ENCODE results near the gene C4B.
"Not testable (repeated sequence)": the region's sequence is repeated elsewhere in the genome, so short reads cannot be mapped to it uniquely, and the experiment has no call there.

The C4B gene

DNA sequence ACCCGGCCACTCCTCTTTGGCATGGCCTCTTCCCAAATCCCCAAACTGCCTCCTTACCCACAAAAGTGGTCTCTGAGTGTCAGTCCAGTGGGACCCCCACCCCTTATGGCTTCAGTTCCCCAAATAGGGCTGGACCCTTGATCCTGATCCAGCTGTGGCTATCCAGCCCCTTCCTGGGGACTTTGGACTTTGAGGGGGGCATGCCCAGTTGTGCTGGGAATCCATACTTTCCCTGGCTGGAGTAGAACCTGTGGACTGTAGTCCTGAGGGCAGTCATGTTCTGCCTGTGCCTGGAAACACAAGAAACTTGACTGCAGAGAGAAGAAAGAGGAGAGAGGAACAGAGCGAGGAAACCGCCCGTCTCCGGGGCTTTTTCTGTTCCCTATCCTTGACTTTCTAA is 22.5 kb downstream of the C4B start:
- not testable (repeated sequence) for DNase-seq (ENCODE audit: low read depth)

DNA sequence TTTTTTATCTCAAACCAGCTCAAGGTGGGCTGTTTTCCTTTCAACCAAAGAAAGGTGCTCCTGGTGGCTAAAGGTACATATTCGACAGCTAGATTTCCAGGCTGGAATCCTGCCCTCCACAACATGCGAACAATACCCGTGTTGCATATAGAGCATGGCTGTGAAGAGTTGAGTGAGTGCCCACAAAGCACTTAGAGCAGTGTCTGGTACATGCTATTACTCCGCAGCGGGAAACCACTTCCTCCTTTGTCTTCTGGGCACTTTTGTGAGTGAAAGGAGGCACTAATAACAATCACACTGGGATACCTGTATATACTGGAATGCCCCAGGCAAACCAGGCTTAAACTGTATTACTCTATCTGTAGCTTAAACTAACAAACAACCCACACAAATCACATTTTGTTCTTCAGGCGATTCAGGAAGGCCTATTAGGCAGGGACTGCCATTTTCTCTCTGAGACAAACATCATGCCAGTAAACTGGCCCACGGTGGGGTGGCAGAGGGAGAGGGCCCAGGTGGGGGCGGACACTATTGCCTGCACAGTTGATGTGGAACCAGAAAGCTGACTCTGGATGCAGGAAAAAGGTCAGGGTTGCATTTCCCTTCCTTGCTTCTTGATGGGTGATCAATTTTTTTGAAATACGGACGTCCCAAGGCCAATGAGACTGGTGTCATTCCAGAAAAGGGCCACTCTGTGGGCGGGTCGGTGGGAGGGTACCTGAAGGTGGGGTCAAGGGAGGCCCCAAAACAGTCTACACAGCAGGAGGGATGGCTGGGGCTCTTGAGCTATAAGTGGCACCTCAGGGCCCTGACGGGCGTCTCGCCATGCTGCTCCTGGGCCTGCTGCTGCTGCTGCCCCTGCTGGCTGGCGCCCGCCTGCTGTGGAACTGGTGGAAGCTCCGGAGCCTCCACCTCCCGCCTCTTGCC is 23.3 kb downstream of the C4B start, which contains the start of gene CYP21A2:
TSS of gene CYP21A2 (plus strand) at position 818 of the 927 bp plus-strand sequence. CDS start at position 826, 8 bp downstream.
- not testable (repeated sequence) for DNase-seq (ENCODE audit: low read depth)

DNA sequence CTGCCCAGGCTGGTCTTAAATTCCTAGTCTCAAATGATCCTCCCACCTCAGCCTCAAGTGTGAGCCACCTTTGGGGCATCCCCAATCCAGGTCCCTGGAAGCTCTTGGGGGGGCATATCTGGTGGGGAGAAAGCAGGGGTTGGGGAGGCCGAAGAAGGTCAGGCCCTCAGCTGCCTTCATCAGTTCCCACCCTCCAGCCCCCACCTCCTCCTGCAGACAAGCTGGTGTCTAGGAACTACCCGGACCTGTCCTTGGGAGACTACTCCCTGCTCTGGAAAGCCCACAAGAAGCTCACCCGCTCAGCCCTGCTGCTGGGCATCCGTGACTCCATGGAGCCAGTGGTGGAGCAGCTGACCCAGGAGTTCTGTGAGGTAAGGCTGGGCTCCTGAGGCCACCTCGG is 24.3 kb downstream of the C4B start:
- DNase-seq (ENCODE audit: low read depth): not testable (repeated sequence)

DNA sequence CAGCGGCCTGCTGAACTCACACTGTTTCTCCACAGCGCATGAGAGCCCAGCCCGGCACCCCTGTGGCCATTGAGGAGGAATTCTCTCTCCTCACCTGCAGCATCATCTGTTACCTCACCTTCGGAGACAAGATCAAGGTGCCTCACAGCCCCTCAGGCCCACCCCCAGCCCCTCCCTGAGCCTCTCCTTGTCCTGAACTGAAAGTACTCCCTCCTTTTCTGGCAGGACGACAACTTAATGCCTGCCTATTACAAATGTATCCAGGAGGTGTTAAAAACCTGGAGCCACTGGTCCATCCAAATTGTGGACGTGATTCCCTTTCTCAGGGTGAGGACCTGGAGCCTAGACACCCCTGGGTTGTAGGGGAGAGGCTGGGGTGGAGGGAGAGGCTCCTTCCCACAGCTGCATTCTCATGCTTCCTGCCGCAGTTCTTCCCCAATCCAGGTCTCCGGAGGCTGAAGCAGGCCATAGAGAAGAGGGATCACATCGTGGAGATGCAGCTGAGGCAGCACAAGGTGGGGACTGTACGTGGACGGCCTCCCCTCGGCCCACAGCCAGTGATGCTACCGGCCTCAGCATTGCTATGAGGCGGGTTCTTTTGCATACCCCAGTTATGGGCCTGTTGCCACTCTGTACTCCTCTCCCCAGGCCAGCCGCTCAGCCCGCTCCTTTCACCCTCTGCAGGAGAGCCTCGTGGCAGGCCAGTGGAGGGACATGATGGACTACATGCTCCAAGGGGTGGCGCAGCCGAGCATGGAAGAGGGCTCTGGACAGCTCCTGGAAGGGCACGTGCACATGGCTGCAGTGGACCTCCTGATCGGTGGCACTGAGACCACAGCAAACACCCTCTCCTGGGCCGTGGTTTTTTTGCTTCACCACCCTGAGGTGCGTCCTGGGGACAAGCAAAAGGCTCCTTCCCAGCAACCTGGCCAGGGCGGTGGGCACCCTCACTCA is 25.0 kb downstream of the C4B start:
- not testable (repeated sequence) for DNase-seq (ENCODE audit: low read depth)

DNA sequence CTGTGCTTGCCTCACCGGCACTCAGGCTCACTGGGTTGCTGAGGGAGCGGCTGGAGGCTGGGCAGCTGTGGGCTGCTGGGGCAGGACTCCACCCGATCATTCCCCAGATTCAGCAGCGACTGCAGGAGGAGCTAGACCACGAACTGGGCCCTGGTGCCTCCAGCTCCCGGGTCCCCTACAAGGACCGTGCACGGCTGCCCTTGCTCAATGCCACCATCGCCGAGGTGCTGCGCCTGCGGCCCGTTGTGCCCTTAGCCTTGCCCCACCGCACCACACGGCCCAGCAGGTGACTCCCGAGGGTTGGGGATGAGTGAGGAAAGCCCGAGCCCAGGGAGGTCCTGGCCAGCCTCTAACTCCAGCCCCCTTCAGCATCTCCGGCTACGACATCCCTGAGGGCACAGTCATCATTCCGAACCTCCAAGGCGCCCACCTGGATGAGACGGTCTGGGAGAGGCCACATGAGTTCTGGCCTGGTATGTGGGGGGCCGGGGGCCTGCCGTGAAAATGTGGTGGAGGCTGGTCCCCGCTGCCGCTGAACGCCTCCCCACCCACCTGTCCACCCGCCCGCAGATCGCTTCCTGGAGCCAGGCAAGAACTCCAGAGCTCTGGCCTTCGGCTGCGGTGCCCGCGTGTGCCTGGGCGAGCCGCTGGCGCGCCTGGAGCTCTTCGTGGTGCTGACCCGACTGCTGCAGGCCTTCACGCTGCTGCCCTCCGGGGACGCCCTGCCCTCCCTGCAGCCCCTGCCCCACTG is 25.9 kb downstream of the C4B start:
- DNase-seq (ENCODE audit: low read depth): not testable (repeated sequence)

DNA sequence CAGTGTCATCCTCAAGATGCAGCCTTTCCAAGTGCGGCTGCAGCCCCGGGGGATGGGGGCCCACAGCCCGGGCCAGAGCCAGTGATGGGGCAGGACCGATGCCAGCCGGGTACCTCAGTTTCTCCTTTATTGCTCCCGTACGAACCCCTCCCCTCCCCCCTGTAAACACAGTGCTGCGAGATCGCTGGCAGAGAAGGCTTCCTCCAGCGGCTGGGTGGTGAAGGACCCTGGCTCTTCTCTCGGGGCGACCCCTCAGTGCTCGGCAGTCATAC is 26.4 kb downstream of the C4B start:
- not testable (repeated sequence) for DNase-seq (ENCODE audit: low read depth)

DNA sequence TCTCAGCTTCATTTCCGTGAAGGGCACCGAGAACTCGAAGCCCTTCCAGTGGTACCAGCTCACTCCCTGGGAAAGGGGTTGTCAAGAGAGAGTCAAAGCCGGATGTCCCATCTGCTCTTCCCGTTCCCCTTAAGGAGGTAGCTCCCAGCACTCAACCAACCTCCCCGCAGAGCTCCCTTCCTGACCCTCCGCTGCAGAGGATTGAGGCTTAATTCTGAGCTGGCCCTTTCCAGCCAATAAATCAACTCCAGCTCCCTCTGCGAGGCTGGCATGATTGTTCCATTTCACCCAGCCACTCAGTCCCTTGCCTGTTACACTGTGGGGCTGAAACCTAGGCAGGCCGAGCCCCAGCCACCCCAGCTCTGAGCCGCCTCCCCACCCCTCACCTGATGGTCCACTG is 26.8 kb downstream of the C4B start:
- DNase-seq (ENCODE audit: low read depth): not testable (repeated sequence)

DNA sequence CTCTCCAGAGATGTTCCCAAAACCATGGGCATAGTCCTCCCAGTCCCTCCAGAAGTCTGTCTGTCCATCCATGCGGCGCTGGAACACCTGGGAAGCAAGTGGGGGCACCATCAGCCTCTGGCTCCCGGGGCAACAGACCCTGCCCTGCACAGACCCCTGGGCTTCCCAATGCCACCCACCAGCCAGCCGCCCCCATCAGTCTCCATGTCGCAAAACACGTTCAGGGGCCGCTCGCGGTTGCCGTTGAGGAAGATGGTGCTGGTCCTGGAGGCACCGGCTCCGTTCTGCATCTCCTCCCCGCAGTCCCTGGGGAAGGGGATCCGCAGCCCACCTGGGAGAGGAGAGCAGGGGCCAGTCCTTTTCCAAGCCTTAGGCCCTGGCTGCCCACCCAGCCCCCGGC is 27.7 kb downstream of the C4B start:
- not testable (repeated sequence) for DNase-seq (ENCODE audit: low read depth)

DNA sequence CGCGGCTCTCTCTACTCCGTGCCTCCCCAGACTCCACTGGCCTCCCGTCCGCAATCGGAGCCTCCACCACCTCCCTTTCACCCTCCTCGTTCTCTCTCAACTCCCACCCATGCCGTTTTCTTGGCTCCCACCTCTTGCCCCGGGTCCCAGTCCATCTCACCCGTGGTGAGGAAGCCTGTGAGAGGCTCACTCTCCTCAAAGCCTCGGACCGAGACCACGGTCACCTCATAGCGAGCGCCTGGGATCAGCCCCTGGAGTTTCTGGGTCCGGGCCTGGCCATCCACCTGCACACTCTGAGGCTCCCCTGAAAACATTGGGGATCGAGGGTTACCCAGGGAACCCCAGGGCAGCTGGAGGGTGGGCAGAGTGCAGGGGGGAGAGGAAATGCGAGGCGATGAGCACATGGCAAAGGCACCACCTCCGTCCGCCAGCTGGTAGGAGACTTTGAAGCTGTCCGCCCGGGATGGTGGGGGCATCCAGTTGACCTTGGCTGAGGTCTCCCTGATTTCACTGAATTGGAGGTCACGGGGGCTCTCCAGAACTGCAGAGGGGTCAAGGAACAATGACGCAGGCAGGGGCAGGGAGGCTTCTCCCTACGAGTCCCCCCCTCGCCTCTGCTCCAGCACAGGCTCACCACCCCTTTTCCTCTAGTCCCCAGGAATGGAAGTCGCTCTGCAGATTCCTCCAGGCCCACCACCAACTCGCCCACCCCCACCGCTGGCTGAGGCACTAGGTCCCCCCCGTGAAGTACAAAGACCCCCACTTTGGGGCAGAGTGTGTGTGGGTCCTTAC is 29.2 kb downstream of the C4B start:
- not testable (repeated sequence) for DNase-seq (ENCODE audit: low read depth)

DNA sequence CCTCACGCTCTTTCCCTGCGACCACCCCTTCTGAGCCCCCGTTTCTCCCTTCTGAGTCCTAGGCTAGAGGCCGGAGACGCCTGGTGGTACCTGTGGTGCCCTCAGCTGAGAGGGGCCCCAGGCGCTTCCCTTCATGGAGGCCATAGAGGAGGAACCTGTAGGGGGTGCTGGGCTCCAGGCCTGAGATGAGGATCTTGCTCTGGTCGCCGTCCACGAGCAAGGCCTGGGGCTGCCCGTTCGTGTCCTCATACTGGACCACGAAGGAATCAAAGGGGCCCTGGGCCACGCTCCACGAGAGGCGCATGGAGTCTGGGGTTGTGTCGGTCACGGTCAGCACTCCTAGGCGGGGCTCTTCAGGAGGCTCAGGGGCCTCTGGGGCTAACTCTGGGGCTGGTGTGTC is 30.3 kb downstream of the C4B start:
- not testable (repeated sequence) for DNase-seq (ENCODE audit: low read depth)

DNA sequence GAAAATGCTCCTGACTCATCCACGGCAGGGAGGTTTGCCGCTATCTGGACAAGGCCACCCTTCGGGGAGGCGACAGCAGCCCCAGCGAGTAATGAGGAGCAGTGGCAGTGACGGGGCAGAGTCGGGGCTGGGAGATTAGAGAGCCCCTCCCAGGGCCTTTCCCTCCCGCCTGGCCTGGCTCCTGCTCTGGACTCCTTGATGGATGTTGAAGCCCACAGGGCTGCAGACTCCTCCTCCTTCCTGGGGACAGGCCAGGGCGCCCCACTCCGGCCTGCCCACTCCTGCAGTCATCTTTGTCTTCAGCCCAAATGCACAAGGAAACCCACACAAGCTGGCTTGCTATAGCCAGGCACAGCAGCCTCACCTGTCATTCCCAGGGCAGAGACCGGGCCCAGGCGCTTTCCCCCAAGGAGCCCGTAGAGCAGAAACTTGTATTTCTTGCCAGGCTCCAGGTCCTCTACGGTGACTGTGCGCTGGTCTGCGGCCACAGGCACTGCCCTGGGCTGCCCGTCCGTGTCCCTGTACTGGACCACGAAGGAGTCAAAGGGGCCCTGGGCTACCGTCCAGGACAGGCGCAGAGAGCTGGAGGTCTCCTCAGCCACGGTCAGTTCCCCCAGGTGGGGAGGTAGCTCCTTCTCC is 31.3 kb downstream of the C4B start:
- DNase-seq (ENCODE audit: low read depth): no peak

DNA sequence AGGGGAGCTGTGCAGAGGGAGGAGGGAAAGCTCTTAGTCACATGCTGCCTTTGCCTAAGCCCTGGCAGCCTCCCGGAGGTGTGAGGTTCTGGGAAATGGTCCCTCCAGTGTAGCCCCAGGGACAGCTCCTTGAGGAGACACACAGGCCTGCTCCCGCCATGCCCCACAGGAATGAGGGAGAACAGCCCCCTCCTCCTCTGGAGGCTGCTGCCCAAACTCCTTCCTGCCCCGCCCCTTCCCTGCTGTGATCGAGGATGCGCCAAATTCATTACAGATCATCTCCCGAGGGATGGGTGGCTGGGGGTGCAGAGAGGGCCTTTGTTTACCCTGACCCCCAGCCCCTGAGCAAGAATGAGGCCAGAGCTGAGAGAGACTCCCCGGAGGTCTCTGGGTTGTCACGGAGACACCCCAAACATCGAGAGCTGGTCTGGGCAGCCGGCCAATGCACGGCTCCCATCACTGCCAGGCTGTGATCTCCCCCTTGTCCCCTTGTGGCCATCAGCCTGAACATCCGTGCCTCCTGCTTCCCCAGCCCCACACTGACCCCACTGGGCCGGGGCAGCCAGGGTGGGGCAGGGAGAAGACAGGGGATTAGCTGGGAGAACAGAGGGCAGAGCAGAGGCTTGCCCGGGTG is 32.0 kb downstream of the C4B start:
- DNase-seq (ENCODE audit: low read depth): no peak

DNA sequence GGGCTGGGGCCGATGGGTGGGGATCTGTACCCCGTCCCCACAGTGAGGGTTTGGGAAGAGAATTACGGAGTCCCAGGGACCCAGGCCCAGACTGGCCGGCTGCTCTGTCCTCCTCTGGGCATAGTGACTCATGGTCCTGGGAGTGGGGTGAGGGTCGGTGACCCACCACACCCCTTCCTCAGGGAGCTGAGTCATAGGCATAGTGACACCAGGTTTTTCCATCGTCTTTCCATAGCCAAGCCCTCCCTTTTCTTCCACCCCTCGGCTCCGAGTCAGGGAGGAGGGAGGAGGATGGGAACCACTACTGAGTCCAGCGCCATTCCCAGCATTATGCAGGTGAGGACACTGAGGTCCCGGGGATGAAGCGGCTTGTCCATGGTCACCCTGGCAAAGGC is 32.5 kb downstream of the C4B start:
- DNase-seq (ENCODE audit: low read depth): no peak

DNA sequence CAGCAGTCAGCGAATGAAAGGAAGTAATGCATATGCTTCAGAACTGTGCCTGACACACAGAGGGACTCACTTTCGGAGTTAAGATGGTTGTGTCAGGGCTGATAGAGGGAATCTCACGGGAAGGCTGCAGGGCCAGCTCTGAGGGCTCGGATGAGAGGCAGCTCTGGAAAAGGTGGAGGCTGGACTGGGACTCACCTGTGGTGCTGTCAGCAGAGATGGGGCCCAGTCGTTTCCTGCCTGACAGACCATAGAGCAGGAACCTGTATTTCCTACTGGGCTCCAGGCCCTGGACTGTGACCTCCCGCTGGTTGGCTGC is 32.9 kb downstream of the C4B start:
- no peak for DNase-seq (ENCODE audit: low read depth)

DNA sequence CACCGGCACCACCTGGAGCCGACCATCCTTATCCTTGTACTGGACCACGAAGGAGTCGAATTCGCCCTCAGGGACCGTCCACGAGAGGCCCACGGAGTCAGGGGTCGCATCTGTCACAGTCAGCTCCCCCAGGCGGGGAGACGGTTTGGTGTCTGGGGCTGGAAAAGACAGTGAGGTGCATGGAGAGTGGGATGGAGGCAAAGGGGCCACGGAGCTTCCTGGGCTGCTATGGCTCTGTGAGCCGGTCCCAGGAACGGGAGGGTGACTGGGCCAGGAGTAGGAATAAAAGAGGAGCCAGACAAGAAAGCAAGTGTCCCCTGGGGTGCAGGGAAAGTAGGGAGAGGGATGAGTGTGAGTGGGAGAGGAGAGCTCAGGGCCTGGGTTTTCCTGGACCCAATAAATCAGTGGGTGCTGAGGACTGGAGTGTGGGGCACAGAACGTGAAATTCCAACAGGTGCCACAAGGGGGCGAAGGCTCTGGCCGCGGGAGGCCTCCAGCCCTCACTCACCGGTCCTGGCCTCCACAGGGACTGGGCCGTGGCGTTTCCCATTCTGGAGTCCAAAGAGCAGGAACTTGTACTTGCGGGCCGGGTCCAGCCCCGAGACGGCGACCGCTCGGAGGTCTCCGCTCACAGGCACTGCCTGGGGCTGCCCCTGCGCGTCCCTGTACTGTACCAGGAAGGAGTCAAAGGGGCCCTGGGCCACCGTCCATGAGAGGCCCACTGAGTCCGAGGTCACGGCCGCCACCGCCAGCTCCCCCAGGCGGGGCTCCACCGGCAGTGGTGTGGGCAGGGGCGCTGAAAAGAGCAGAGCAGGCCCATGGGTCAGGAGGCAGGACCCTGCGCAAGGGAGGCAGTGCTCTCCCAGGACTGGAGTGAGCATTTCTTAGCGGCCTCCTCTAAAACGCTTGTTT is 33.5 kb downstream of the C4B start:
- DNase-seq (ENCODE audit: low read depth): peak; percentile 21

DNA sequence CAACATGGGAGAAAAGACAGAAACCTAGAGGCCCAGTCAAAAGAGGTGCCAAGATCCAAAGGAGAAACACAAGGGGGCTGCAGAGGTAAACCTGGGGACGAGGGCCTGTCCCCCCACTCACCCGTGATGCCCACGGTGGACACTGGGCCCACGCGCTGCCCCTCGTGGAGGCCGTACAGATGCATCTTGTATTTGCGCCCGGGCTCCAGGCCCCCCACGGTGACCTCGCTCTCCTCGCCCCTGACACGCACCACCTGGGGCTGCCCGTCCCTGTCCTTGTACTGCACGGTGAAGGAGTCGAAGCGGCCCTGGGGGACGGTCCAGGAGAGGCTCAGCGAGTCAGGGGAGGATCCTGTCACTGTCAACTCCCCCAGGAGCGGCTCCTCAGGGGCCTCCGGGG is 34.6 kb downstream of the C4B start:
- DNase-seq (ENCODE audit: low read depth): not testable (repeated sequence)

DNA sequence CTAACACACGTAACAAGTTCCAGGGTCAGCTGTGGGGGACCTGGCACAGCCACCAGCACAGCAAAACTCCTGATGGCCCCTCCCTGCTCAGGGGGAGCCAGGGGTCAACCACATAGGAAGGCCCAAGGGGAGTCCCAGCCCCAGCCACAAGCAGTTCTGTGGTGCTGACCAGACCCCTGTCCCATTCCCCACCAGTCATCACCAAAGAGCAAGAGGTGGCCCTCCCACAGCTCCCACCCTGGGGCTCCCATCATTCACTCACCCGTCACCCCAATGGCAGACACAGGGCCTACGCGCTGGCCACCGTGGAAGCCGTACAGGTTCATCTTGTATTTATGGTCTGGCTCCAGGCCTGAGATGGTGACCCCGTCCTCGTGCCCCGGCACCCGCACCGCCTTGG is 35.1 kb downstream of the C4B start:
- not testable (repeated sequence) for DNase-seq (ENCODE audit: low read depth)

DNA sequence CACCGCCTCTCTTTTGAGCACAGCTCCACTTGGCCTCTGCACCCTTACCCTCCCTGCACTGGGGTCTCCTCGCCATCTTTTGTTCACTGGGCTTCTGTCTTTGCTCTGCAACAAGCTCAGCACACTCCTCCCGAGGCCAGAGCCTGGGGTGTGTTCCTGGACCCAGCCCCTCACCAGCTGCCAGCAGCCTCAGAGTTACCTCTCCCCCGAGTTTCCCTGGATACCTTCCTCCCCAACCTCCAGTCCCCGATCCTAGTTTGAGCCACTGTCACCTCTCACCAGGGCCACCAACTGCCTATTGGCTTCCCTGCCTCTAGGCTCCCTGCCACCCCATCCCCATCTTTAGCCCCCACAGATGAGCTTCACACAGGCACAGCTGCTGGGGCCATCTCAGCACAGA is 36.0 kb downstream of the C4B start:
- no peak for DNase-seq (ENCODE audit: low read depth)

DNA sequence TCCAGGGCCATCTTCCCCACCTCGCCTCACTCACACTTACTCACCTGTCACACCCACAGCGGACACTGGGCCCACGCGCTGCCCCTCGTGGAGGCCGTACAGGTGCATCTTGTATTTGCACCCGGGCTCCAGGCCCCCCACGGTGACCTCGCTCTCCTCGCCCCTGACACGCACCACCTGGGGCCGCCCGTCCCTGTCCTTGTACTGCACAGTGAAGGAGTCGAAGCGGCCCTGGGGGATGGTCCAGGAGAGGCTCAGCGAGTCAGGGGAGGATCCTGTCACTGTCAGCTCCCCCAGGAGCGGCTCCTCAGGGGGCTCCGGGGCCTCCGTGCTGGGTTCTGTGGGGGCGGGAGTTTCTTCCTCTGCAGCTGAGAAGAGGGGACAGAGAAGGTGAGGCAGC is 38.0 kb downstream of the C4B start:
- DNase-seq (ENCODE audit: low read depth): not testable (repeated sequence)
